SK-N-SH (cell line): ENCODE results near the gene ASGR1. TPM values are rescaled to one million over a fixed set of nuclear protein-coding genes. Genes with fewer than 3 reads are reported as not detected.

Source experiments
- CTCF ChIA-PET: fragments of 300-600, 350-600 bp; formaldehyde crosslinking; extraction: SDS; loops from one replicate; lab custom pipeline; 2021; lab: Yijun Ruan, JAX
- POLR2A ChIA-PET: fragments of 350-600 bp; sonication (Branson Sonifier 250); formaldehyde crosslinking; extraction: SDS; loops from one replicate; lab custom pipeline; 2020; ENCODE audit warnings: antibody characterized with exemption, inconsistent platforms; lab: Yijun Ruan, JAX
- DNase-seq: peaks from one replicate; pipeline ENCODE4 v3.0.0; 2012
- H2AFZ ChIP-seq: fragments of 200-600 bp; sonication (generic); 2 replicates; pipeline ENCODE4 v1.8.1; 2016; ENCODE audit warnings: antibody characterized with exemption, mild to moderate bottlenecking, low read depth
- H3F3A ChIP-seq: fragments of 200-600 bp; sonication (generic); replicated peaks from 2 replicates; pipeline ENCODE3; 2016; ENCODE audit warnings: antibody characterized with exemption, mild to moderate bottlenecking; ENCODE audit not compliant: insufficient read depth
- H3K27ac ChIP-seq, 2 experiments: fragments of 200-500 bp in 1 of 2; fragments of 200-600 bp in 1 of 2; sonication (Bioruptor generic) in 1 of 2; sonication (generic), shearing (Covaris generic) in 1 of 2; 2 replicates each; pipeline versions ENCODE4 v1.5.1 to v1.6.1; 2014 to 2016; ENCODE audit warnings: low read depth in 2 of 2, inconsistent platforms in 1 of 2, low read length in 1 of 2, mild to moderate bottlenecking in 1 of 2, mixed read lengths in 1 of 2
- H3K27me3 ChIP-seq: fragments of 200-600 bp; sonication (generic), shearing (Covaris generic); 2 replicates; pipeline ENCODE4 v1.6.1; 2016; ENCODE audit warnings: mixed run types; ENCODE audit not compliant: insufficient read depth
- H3K36me3 ChIP-seq, 2 experiments: fragments of 200-500 bp in 1 of 2; fragments of 200-600 bp in 1 of 2; sonication (Bioruptor generic) in 1 of 2; sonication (generic) in 1 of 2; replicated peaks in 1 of 2; 2 replicates each; pipeline versions ENCODE3 to v1.5.1; 2014 to 2016; ENCODE audit warnings: low read length in 1 of 2, mild to moderate bottlenecking in 1 of 2; ENCODE audit not compliant: insufficient read depth in 2 of 2, control insufficient read depth in 1 of 2
- H3K4me1 ChIP-seq, 2 experiments: fragments of 200-500 bp in 1 of 2; fragments of 200-600 bp in 1 of 2; sonication (Bioruptor generic) in 1 of 2; sonication (generic), shearing (Covaris generic) in 1 of 2; 2 replicates each; pipeline versions ENCODE4 v1.5.1 to v1.6.1; 2014 to 2016; ENCODE audit warnings: low read depth in 1 of 2, low read length in 1 of 2, mixed run types in 1 of 2; ENCODE audit not compliant: insufficient read depth in 2 of 2, control insufficient read depth in 1 of 2
- H3K4me2 ChIP-seq: fragments of 200-600 bp; sonication (generic), shearing (Covaris generic); 2 replicates; pipeline ENCODE4 v1.6.1; 2017; ENCODE audit warnings: mixed run types
- H3K4me3 ChIP-seq, 2 experiments: fragments of 200-500 bp in 1 of 2; fragments of 200-600 bp in 1 of 2; sonication (Bioruptor generic) in 1 of 2; sonication (generic), shearing (Covaris generic) in 1 of 2; 2 replicates each; pipeline versions ENCODE4 v1.5.1 to v1.8.1; 2014 to 2016; ENCODE audit warnings: low read depth in 2 of 2, inconsistent platforms in 1 of 2, low read length in 1 of 2, mild to moderate bottlenecking in 1 of 2, mixed read lengths in 1 of 2, moderate library complexity in 1 of 2
- H3K79me2 ChIP-seq: fragments of 200-600 bp; sonication (generic); 2 replicates; pipeline ENCODE4 v1.8.1; 2017; ENCODE audit warnings: mild to moderate bottlenecking; ENCODE audit not compliant: insufficient read depth
- H3K9ac ChIP-seq: fragments of 200-600 bp; sonication (generic); 2 replicates; pipeline ENCODE4 v1.6.1; 2017; ENCODE audit warnings: mixed run types
- H3K9me2 ChIP-seq: fragments of 200-600 bp; sonication (generic); 2 replicates; pipeline ENCODE4 v1.6.1; 2017; ENCODE audit warnings: mixed run types
- H3K9me3 ChIP-seq: fragments of 200-600 bp; sonication (generic); 2 replicates; pipeline ENCODE4 v1.6.1; 2017; ENCODE audit warnings: mixed run types, mild to moderate bottlenecking, moderate library complexity
- H4K20me1 ChIP-seq: fragments of 200-600 bp; sonication (generic); 2 replicates; pipeline ENCODE4 v1.6.1; 2017; ENCODE audit warnings: mild to moderate bottlenecking, mixed run types; ENCODE audit not compliant: insufficient read depth
- CTCF ChIP-seq: fragments of 200-600 bp; sonication (generic); IDR thresholded peaks from 2 replicates; pipeline ENCODE4 v1.6.1; 2017; ENCODE audit warnings: antibody characterized with exemption, mild to moderate bottlenecking, moderate library complexity
- EZH2phosphoT487 ChIP-seq: fragments of 200-600 bp; sonication (generic); IDR thresholded peaks from 2 replicates; pipeline ENCODE4 v1.6.1; 2017; ENCODE audit warnings: low read depth, mixed run types, mild to moderate bottlenecking, antibody characterized with exemption, moderate library complexity, borderline replicate concordance
- FOSL2 ChIP-seq: IDR thresholded peaks from 2 replicates; pipeline ENCODE4 v1.4.0; 2012; ENCODE audit warnings: low read depth, mild to moderate bottlenecking, moderate library complexity, borderline replicate concordance
- FOXJ3 ChIP-seq: sonication (generic); formaldehyde crosslinking; IDR thresholded peaks from 2 replicates; pipeline ENCODE4 v1.5.1; 2020; ENCODE audit warnings: mild to moderate bottlenecking, missing genetic modification reagents
- GATA2 ChIP-seq: sonication (generic); formaldehyde crosslinking; IDR thresholded peaks from 2 replicates; pipeline ENCODE4 v1.5.0; 2020; ENCODE audit warnings: mild to moderate bottlenecking, missing genetic modification reagents
- IRF3 ChIP-seq: fragments of 150-350 bp; IDR thresholded peaks from 2 replicates; pipeline ENCODE4 v1.6.1; 2016; ENCODE audit warnings: mild to moderate bottlenecking, low read depth, low read length
- PBX3 ChIP-seq: IDR thresholded peaks from 2 replicates; pipeline ENCODE4; 2012
- RAD21 ChIP-seq: IDR thresholded peaks from 2 replicates; pipeline ENCODE4 v1.6.1; 2012; ENCODE audit warnings: mild to moderate bottlenecking, low read length
- RCOR1 ChIP-seq: fragments of 150-350 bp; IDR thresholded peaks from 2 replicates; pipeline ENCODE4 v1.6.1; 2017; ENCODE audit warnings: antibody characterized with exemption, low read length
- RXRA ChIP-seq: IDR thresholded peaks from 2 replicates; pipeline ENCODE4 v1.4.0; 2012; ENCODE audit warnings: low read depth, mild to moderate bottlenecking, borderline replicate concordance
- SMC3 ChIP-seq: IDR thresholded peaks from 2 replicates; pipeline ENCODE4 v1.6.1; 2012; ENCODE audit warnings: low read depth, low read length, improper control_type of control experiment
- TEAD4 ChIP-seq: IDR thresholded peaks from 2 replicates; pipeline ENCODE4 v1.4.0; 2012; ENCODE audit warnings: mild to moderate bottlenecking, borderline replicate concordance; ENCODE audit not compliant: insufficient read depth
- ZBTB33 ChIP-seq: IDR thresholded peaks from 2 replicates; pipeline ENCODE4 v1.4.0; 2012; ENCODE audit warnings: low read depth, borderline replicate concordance
- WGBS: methylation state at CpG from one replicate; pipeline ENCODE4 v1.1.6; 2017; ENCODE audit warnings: low lambda C conversion rate; 5-methylcytosine and 5-hydroxymethylcytosine counted together
- polyA plus RNA-seq, 3 experiments: library from polyadenylated mRNA; depleted of rRNA; stranded (reverse); fragments of >200 nt; gene quantifications; 2 replicates each; pipeline ENCODE4 v1.2.3, GENCODE V29; 2012

Gene ASGR1
- polyA plus RNA-seq, 1 of the 3 experiments (the other 2 are of a cell fraction) = 2.1 TPM

GRCh38 chr17:7203391-7203790 lies 24.2 kb upstream of the ASGR1 start:
- Histone ChIP-seq H3K4me2 (no peak overlapping the region), H2AFZ (no peak overlapping the region), H3K79me2 (peaks cover 6% of the 10 kb centered on the region), H3K4me1 (peaks cover 0 to 13% of the 10 kb centered on the region in 2 experiments; a peak in 2 of 4 replicates), H4K20me1 (peaks cover 3% of the 10 kb centered on the region; the same call in 1 of the 2 replicates), H3K4me3 (no peak overlapping the region), H3K27ac (no peak overlapping the region; a peak in 1 of 4 replicates), H3K9ac (no peak overlapping the region), H3K27me3 (no peaks in the 10 kb centered on the region), H3K36me3 (peaks cover 20 to 28% of the 10 kb centered on the region in 2 experiments), H3K9me2 (no peaks in the 10 kb centered on the region), H3K9me3 (no peaks in the 10 kb centered on the region), H3F3A (peaks cover 10% of the 10 kb centered on the region)
- DNase-seq = no peak
- no peak for TF ChIP-seq GATA2 (CRISPR knock-in tag)
- TF ChIP-seq IRF3 = no peak
- no peak for TF ChIP-seq SMC3
- no peak for TF ChIP-seq RXRA
- TF ChIP-seq TEAD4 = no peak
- TF ChIP-seq ZBTB33 = no peak
- no peak for TF ChIP-seq RCOR1
- no peak for TF ChIP-seq FOSL2
- TF ChIP-seq FOXJ3 (CRISPR knock-in tag) = no peak
- ChIA-PET CTCF (interaction anchor here (1.2 to 2.4 kb wide), 6 partner anchors 11 to 158 kb away, joined by 3 to 10 read pairs (median 4); no protein-coding TSS in a partner anchor), POLR2A (no interaction called here)
- WGBS = 94% methylated on average over 16 of the region's 16 CpGs

- no peaks in the 10 kb centered on the region for H4K20me1 ChIP-seq
- H3K27ac ChIP-seq = no peak overlapping the region
- H3K9ac ChIP-seq = no peak overlapping the region
- 93% methylated on average over 16 of the region's 22 CpGs for WGBS
- no peak overlapping the region for H3K4me3 ChIP-seq
- no peaks in the 10 kb centered on the region for H3K9me3 ChIP-seq
- H3F3A ChIP-seq = peaks cover 6% of the 10 kb centered on the region
- no peaks in the 10 kb centered on the region for H3K4me1 ChIP-seq
- POLR2A ChIA-PET = interaction anchor here (0.6 kb wide), 1 partner anchor 18 kb away, joined by 3 read pairs; no protein-coding TSS in a partner anchor
- H3K9me2 ChIP-seq = no peaks in the 10 kb centered on the region
- TF ChIP-seq GATA2 (CRISPR knock-in tag) (no peak), PBX3 (no peak), TEAD4 (no peak), EZH2phosphoT487 (no peak), CTCF (no peak), RAD21 (no peak)
- DNase-seq = no peak
- no peaks in the 10 kb centered on the region for H3K79me2 ChIP-seq
- no peak overlapping the region for H2AFZ ChIP-seq
- peaks cover 36 to 46% of the 10 kb centered on the region in 2 experiments for H3K36me3 ChIP-seq
- CTCF ChIA-PET = no interaction called here
- no peaks in the 10 kb centered on the region for H3K27me3 ChIP-seq
- no peak overlapping the region for H3K4me2 ChIP-seq
These were observed 17.7 kb upstream of the ASGR1 start for GRCh38 chr17:7196651-7197401.
